ENCODE measurements around the gene DNAJB1. TPM values are rescaled to one million over a fixed set of nuclear protein-coding genes. Genes with fewer than 3 reads are reported as not detected.

DNAJB1 gene
- total and polyA plus RNA-seq, 2 of the 13 experiments (the other 11 are each of a cell fraction or from before 2014, with no cell fraction given) = 87.5 to 97.3 TPM

GRCh38 chr19:14517840-14518505 is at the start of gene DNAJB1 (continued):
- TF ChIP-seq PITX1 (CRISPR knock-in tag; IDR thresholded peaks at IDR 0.05) (no peak; the same call in 1 of the 2 replicates), IRX3 (CRISPR knock-in tag; IDR thresholded peaks at IDR 0.05; ENCODE audit: borderline replicate concordance, low read depth) (no peak), IKZF4 (CRISPR knock-in tag; IDR thresholded peaks at IDR 0.05; ENCODE audit: borderline replicate concordance, low read depth, not compliant biosample characterization) (no peak), SMYD3 (CRISPR knock-in tag; IDR thresholded peaks at IDR 0.05) (peak; percentile 75; the same call in 1 of the 2 replicates), ZBTB49 (CRISPR knock-in tag; IDR thresholded peaks at IDR 0.05; ENCODE audit: borderline replicate concordance) (0 out of 2 replicates have a peak, but pooled peaks have one; percentile 71), FOXP1 (IDR thresholded peaks at IDR 0.05) (no peak), FOXP1 (CRISPR knock-in tag; IDR thresholded peaks at IDR 0.05) (no peak), ZNF263 (CRISPR knock-in tag; IDR thresholded peaks at IDR 0.05) (no peak), PBX3 (CRISPR knock-in tag; IDR thresholded peaks at IDR 0.05; ENCODE audit: borderline replicate concordance) (0 out of 2 replicates have a peak, but pooled peaks have one; percentile 36), ZNF138 (CRISPR knock-in tag; IDR thresholded peaks at IDR 0.05; ENCODE audit: low read depth) (peak; percentile 88; the same call in 1 of the 2 replicates), ZNF619 (CRISPR knock-in tag; IDR thresholded peaks at IDR 0.05) (no peak), BORCS8-MEF2B (CRISPR knock-in tag; IDR thresholded peaks at IDR 0.05) (peak; percentile 48; the same call in 1 of the 2 replicates), HOXD1 (CRISPR knock-in tag; IDR thresholded peaks at IDR 0.05) (peak; percentile 17; the same call in 1 of the 2 replicates), ZGPAT (CRISPR knock-in tag; IDR thresholded peaks at IDR 0.05) (peak; percentile 61; the same call in 1 of the 2 replicates), ATF1 (CRISPR knock-in tag; IDR thresholded peaks at IDR 0.05) (no peak), GMEB1 (CRISPR knock-in tag; IDR thresholded peaks at IDR 0.05; ENCODE audit: borderline replicate concordance) (no peak), CHD2 (IDR thresholded peaks at IDR 0.05; ENCODE audit: low read depth, low read length) (no peak), ZNF276 (CRISPR knock-in tag; IDR thresholded peaks at IDR 0.05; ENCODE audit: low read depth) (no peak), PBX2 (CRISPR knock-in tag; IDR thresholded peaks at IDR 0.05) (no peak)
